ENCODE measurements around the gene PARD3. TPM values are rescaled to one million over a fixed set of nuclear protein-coding genes. Genes with fewer than 3 reads are reported as not detected.

Gene PARD3
- total RNA-seq, 1 donor from 2014 or later: 76.4 TPM

GRCh38 chr10:34786464-34786863 lies 28.6 kb downstream of the PARD3 start:
- no peaks in the 10 kb centered on the region for H3K36me3 ChIP-seq (ENCODE audit: control insufficient read depth, insufficient read depth, low read length)

GRCh38 chr10:34781711-34782110 lies 33.4 kb downstream of the PARD3 start:
- Histone ChIP-seq H3K36me3 (ENCODE audit: control insufficient read depth, insufficient read depth, low read length) (no peaks in the 10 kb centered on the region), H3K27me3 (ENCODE audit: control insufficient read depth, insufficient read depth, low read length) (no peaks in the 10 kb centered on the region), H3K4me3 (ENCODE audit: low read depth, low read length) (no peak overlapping the region)
- DNase-seq (ENCODE audit: low read depth): no peak
- TF ChIP-seq CTCF (IDR thresholded peaks at IDR 0.05; ENCODE audit: insufficient read depth, low read length, poor library complexity, severe bottlenecking): no peak

More at GRCh38 chr10:34786464-34786863, 28.6 kb downstream of the PARD3 start:
- no peak for DNase-seq (ENCODE audit: low read depth)
- no peaks in the 10 kb centered on the region for H3K27me3 ChIP-seq (ENCODE audit: control insufficient read depth, insufficient read depth, low read length)
- TF ChIP-seq CTCF (IDR thresholded peaks at IDR 0.05; ENCODE audit: insufficient read depth, low read length, poor library complexity, severe bottlenecking): no peak
- no peak overlapping the region for H3K4me3 ChIP-seq (ENCODE audit: low read depth, low read length)

GRCh38 chr10:34780818-34781380 lies 34.2 kb downstream of the PARD3 start:
- TF ChIP-seq CTCF (IDR thresholded peaks at IDR 0.05; ENCODE audit: insufficient read depth, low read length, poor library complexity, severe bottlenecking): no peak
- no peaks in the 10 kb centered on the region for H3K36me3 ChIP-seq (ENCODE audit: control insufficient read depth, insufficient read depth, low read length)
- DNase-seq (ENCODE audit: low read depth): no peak
- no peak overlapping the region for H3K4me3 ChIP-seq (ENCODE audit: low read depth, low read length)
- H3K27me3 ChIP-seq (ENCODE audit: control insufficient read depth, insufficient read depth, low read length): no peaks in the 10 kb centered on the region

- Histone ChIP-seq H3K36me3 (ENCODE audit: control insufficient read depth, insufficient read depth, low read length) (no peaks in the 10 kb centered on the region), H3K4me3 (ENCODE audit: low read depth, low read length) (no peak overlapping the region), H3K27me3 (ENCODE audit: control insufficient read depth, insufficient read depth, low read length) (no peaks in the 10 kb centered on the region)
- DNase-seq (ENCODE audit: low read depth): no peak
- no peak for TF ChIP-seq CTCF (IDR thresholded peaks at IDR 0.05; ENCODE audit: insufficient read depth, low read length, poor library complexity, severe bottlenecking)
Measured at GRCh38 chr10:34778237-34778636, 36.9 kb downstream of the PARD3 start.

GRCh38 chr10:34776090-34776690 lies 38.9 kb downstream of the PARD3 start:
- no peaks in the 10 kb centered on the region for H3K36me3 ChIP-seq (ENCODE audit: control insufficient read depth, insufficient read depth, low read length)
- H3K4me3 ChIP-seq (ENCODE audit: low read depth, low read length): no peak overlapping the region
- no peak for DNase-seq (ENCODE audit: low read depth)
- H3K27me3 ChIP-seq (ENCODE audit: control insufficient read depth, insufficient read depth, low read length): no peaks in the 10 kb centered on the region
- TF ChIP-seq CTCF (IDR thresholded peaks at IDR 0.05; ENCODE audit: insufficient read depth, low read length, poor library complexity, severe bottlenecking): no peak

All from kidney epithelial cell (primary cell).